Gastroesophageal sphincter (tissue), 4 donors: ENCODE data around the gene ISCU. TPM values are rescaled to one million over a fixed set of nuclear protein-coding genes. Genes with fewer than 3 reads are reported as not detected.

Experiments
- ATAC-seq: fragments of 150-250 bp; one replicate; pipeline ENCODE4 v1.9.1; 2016; ENCODE audit warnings: mild to moderate bottlenecking, moderate library complexity
- H3K27ac ChIP-seq, 4 donors: fragments of 200-600 bp; sonication (generic) in 3 of 4; 1 replicate in 3 of 4; 2 replicates in 1 of 4; pipeline ENCODE4 v1.5.1; 2016 to 2019
- H3K27me3 ChIP-seq: fragments of 200-600 bp; sonication (generic); one replicate; pipeline ENCODE4 v1.5.1; 2019
- H3K36me3 ChIP-seq, 2 donors: fragments of 200-600 bp; sonication (generic); one replicate each; pipeline ENCODE4 v1.5.1; 2019; ENCODE audit warnings: control low read depth in 1 of 2
- H3K4me1 ChIP-seq, 3 donors: fragments of 200-600 bp; sonication (generic); 1 replicate in 2 of 3; 2 replicates in 1 of 3; pipeline ENCODE4 v1.5.1; 2016 to 2019; ENCODE audit warnings: control low read depth in 2 of 3
- H3K4me3 ChIP-seq, 2 donors: fragments of 200-600 bp; sonication (generic); one replicate each; pipeline ENCODE4 v1.5.1; 2019; ENCODE audit warnings: mild to moderate bottlenecking in 1 of 2, moderate library complexity in 1 of 2
- H3K9me3 ChIP-seq, 3 donors: fragments of 200-600 bp; sonication (generic); one replicate each; pipeline ENCODE4 v1.5.1; 2017 to 2019; ENCODE audit warnings: control low read depth in 2 of 3
- EP300 ChIP-seq: sonication (generic); formaldehyde crosslinking; IDR thresholded peaks from one replicate; pipeline ENCODE4 v1.6.1; 2017; ENCODE audit warnings: antibody characterized with exemption, mild to moderate bottlenecking
- POLR2A ChIP-seq, 2 donors: fragments of 450-650 bp; IDR thresholded peaks; one replicate each; pipeline ENCODE4 v1.6.1; 2017; ENCODE audit warnings: antibody characterized with exemption in 2 of 2, mild to moderate bottlenecking in 2 of 2, moderate library complexity in 1 of 2
- POLR2AphosphoS5 ChIP-seq: sonication (generic); formaldehyde crosslinking; IDR thresholded peaks from one replicate; pipeline ENCODE4 v1.6.1; 2017; ENCODE audit warnings: antibody characterized with exemption
- WGBS, 2 donors: methylation state at CpG; one replicate each; pipeline ENCODE4 v1.1.5; 2018; ENCODE audit warnings: low coverage in 1 of 2; 5-methylcytosine and 5-hydroxymethylcytosine counted together
- total RNA-seq, 4 donors: library from RNA; depleted of rRNA; stranded (reverse); fragments of >200 nt; gene quantifications; one replicate each; pipeline ENCODE4 v1.1.0, GENCODE V29; 2016
- TF ChIP-seq, protein P1 (sequence below), 4 experiments: fragments of 200-600 bp in 2 of 4; fragments of 450-650 bp in 2 of 4; sonication (generic) in 1 of 4; IDR thresholded peaks; one replicate each; pipeline ENCODE4 v1.5.1; 2017 to 2019; ENCODE audit warnings: antibody characterized with exemption in 4 of 4, mild to moderate bottlenecking in 2 of 4, moderate library complexity in 2 of 4

ISCU gene
- total RNA-seq, 4 donors from 2014 or later, result 220 to 299 (median 247) TPM

DNA sequence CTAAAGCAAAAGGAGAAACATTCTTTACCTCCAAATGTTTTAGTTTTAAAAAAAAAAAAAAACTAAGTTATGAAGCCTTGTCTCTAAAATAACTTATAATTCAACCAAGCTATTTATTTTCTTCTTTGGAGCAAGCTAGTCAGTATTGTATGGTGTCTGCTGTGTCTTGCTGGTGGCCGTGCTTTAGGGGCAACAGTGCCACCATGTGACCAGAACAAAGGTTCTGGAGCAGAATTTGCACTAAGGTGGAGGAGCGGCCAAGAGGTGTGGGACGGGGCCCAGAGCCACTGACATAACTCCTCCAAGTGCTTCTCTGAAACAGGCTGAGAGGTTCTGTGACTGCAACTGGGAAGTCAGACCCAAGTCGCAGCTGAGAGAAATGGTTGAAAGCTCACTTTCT lies 42.8 kb upstream of the ISCU start:
- 26 to 67% methylated on average over 4 of the region's 4 CpGs for WGBS, 2 donors
- ATAC-seq, result no peak
- no peak for TF ChIP-seq EP300
- no peak for TF ChIP-seq POLR2AphosphoS5
- TF ChIP-seq POLR2A (IDR thresholded peaks at IDR 0.05), result no peak
- TF ChIP-seq, protein P1, sequence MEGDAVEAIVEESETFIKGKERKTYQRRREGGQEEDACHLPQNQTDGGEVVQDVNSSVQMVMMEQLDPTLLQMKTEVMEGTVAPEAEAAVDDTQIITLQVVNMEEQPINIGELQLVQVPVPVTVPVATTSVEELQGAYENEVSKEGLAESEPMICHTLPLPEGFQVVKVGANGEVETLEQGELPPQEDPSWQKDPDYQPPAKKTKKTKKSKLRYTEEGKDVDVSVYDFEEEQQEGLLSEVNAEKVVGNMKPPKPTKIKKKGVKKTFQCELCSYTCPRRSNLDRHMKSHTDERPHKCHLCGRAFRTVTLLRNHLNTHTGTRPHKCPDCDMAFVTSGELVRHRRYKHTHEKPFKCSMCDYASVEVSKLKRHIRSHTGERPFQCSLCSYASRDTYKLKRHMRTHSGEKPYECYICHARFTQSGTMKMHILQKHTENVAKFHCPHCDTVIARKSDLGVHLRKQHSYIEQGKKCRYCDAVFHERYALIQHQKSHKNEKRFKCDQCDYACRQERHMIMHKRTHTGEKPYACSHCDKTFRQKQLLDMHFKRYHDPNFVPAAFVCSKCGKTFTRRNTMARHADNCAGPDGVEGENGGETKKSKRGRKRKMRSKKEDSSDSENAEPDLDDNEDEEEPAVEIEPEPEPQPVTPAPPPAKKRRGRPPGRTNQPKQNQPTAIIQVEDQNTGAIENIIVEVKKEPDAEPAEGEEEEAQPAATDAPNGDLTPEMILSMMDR (IDR thresholded peaks at IDR 0.05), result peak in 1 of 4 experiments; percentile 15

DNA sequence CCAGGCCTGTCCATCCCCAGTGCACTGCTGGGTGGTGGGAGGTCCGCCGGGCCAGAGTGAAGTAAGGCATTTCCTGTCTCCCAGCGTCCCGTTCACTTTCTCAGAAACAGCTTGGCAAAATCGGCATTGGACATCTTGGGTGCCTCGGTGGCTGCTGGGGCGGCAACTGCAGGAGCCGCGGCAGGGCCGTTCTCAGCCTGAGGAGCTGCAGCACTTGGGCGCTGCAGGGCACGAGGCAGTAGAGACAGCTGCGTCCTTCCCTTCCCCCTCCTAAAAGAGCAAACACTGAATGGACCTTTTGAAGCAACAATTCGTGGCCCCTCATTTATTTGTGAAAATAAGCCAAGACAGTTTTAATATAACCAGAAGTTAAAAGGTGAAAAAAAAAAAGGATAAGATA lies 39.0 kb upstream of the ISCU start:
- Histone ChIP-seq H3K27ac (no peak overlapping the region), H3K36me3 (peaks cover 0 to 100% of the 10 kb centered on the region in 2 donors)
- WGBS, 2 donors, result 42 to 45% methylated on average over 2 of the region's 14 CpGs

More for the DNA sequence above, 42.8 kb upstream of the ISCU start:
- Histone ChIP-seq H3K4me1 (peaks cover 0 to 30% (median 8%) of the 10 kb centered on the region in 3 donors), H3K9me3 (no peaks in the 10 kb centered on the region), H3K27me3 (no peaks in the 10 kb centered on the region), H3K27ac (no peak overlapping the region), H3K36me3 (peaks cover 0 to 79% of the 10 kb centered on the region in 2 donors), H3K4me3 (no peak overlapping the region)

DNA sequence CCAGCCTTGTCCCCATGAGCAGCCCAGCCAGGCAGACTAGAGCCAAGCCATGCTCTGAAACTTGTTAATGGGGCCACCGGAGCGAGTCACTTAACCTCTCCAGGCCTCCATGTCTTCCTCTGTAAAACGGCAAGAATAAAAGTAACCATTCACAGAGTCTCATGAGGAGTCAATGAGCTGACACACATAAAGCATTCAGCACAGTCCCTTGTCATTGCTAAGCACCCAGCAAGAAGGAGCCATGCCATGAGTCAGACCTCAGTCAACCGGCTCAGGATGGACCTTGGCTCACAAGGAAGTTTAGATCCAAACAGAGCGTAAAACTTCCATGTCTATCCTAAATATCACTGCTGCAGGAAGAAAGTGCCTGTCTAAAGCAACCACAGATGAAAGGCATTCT lies 36.7 kb upstream of the ISCU start:
- no peaks in the 10 kb centered on the region for H3K27me3 ChIP-seq
- H3K27ac ChIP-seq, result no peak overlapping the region
- peaks cover 0 to 5% (median 0%) of the 10 kb centered on the region in 3 donors for H3K4me1 ChIP-seq
- no peak overlapping the region for H3K4me3 ChIP-seq
- H3K36me3 ChIP-seq, result peaks cover 0 to 100% of the 10 kb centered on the region in 2 donors
- 82 to 95% methylated on average over 4 to 5 of the region's 5 CpGs for WGBS, 2 donors
- no peaks in the 10 kb centered on the region for H3K9me3 ChIP-seq
- no peak for TF ChIP-seq POLR2AphosphoS5
- TF ChIP-seq EP300, result no peak
- TF ChIP-seq, protein P1 (IDR thresholded peaks at IDR 0.05), result no peak
- no peak for TF ChIP-seq POLR2A (IDR thresholded peaks at IDR 0.05)
- ATAC-seq, result no peak

More for the DNA sequence above, 39.0 kb upstream of the ISCU start:
- peaks cover 0 to 11% (median 0%) of the 10 kb centered on the region in 3 donors for H3K4me1 ChIP-seq
- no peaks in the 10 kb centered on the region for H3K27me3 ChIP-seq
- TF ChIP-seq POLR2AphosphoS5 (no peak), EP300 (no peak), POLR2A (IDR thresholded peaks at IDR 0.05) (no peak)
- TF ChIP-seq, protein P1 (IDR thresholded peaks at IDR 0.05), result no peak
- H3K4me3 ChIP-seq, result no peak overlapping the region
- H3K9me3 ChIP-seq, result no peaks in the 10 kb centered on the region
- no peak for ATAC-seq

DNA sequence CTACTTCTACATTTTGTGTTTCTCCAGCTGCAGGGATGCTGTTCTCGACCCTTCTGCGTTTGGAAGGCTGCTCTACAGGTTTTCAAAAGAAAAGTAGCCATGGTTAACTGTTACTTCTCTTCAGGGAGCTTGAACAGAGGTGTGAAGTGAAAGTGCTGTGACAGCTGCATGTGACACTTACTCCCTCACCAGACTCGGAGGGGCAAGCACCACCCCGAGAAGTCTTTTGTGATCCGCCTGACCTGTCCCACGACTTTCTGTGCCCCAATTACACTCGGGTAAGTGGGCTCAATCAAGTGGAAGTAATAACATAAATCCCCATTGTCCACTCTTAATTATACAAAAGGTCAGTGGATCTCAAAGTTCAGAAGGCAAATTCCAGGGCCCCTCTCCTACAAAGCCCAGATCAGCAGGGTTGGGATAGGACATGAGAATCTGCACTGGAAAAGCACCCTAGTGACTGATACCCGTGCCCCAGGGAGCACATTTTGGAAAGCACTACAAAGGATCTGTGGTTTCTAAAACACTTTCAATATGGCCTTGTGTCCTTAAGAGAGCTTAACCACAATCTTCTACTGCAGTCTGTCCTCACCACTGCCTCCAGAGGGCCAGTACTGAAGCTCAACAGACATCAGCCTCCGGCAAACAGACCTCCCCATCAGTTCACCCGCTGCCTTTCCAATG lies 35.8 kb upstream of the ISCU start:
- TF ChIP-seq, protein P1 (IDR thresholded peaks at IDR 0.05), result no peak
- TF ChIP-seq EP300, result no peak
- TF ChIP-seq POLR2AphosphoS5, result no peak
- TF ChIP-seq POLR2A (IDR thresholded peaks at IDR 0.05), result no peak
- Histone ChIP-seq H3K4me1 (no peaks in the 10 kb centered on the region), H3K36me3 (peaks cover 0 to 100% of the 10 kb centered on the region in 2 donors), H3K9me3 (no peaks in the 10 kb centered on the region), H3K27me3 (no peaks in the 10 kb centered on the region), H3K27ac (no peak overlapping the region), H3K4me3 (no peak overlapping the region)
- ATAC-seq, result no peak
- 62 to 71% methylated on average over 6 to 9 of the region's 10 CpGs for WGBS, 2 donors

DNA sequence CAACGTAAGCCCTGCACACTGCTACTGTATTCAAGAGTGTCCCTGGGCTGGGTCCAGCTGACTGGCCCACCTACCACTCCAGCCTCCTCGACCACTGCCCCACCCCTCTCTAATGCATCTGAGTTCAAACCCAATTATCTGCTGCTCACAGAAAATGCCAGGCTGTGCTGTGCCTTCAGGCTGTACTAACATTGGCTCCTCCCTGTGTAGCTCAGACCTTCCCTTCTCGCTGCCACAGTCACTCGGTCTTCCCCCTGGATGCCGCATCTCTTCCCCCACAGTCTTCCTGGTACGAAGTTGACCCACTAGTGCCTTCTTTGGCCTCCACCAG lies 35.3 kb upstream of the ISCU start:
- ATAC-seq, result no peak
- TF ChIP-seq EP300, result no peak
- TF ChIP-seq, protein P1 (IDR thresholded peaks at IDR 0.05), result no peak
- Histone ChIP-seq H3K4me3 (no peak overlapping the region), H3K27ac (no peak overlapping the region), H3K27me3 (no peaks in the 10 kb centered on the region), H3K9me3 (no peaks in the 10 kb centered on the region), H3K36me3 (peaks cover 0 to 100% of the 10 kb centered on the region in 2 donors), H3K4me1 (no peaks in the 10 kb centered on the region)
- WGBS, 2 donors, result 81% methylated on average over 3 of the region's 6 CpGs; no CpG with 5 or more reads in 1 of the 2 donors
